ENCODE measurements around the gene PTPN7.

- TF ChIP-seq CTCF (conservative IDR thresholded peaks at IDR 0.05; ENCODE audit: low read depth, low read length) (no peak), EZH2phosphoT487 (IDR thresholded peaks at IDR 0.05; ENCODE audit: borderline replicate concordance, low read length) (no peak)
Measured at GRCh38 chr1:202131956-202132821, 28.2 kb downstream of the PTPN7 start.

Data from PC-3 (cell line).